ENCODE data around the gene SDC1.
A peak's percentile ranks its signal among the peaks of the same experiment; 100 is the strongest.

Gene SDC1

GRCh38 chr2:20216130-20217025 is 8.6 kb downstream of the SDC1 start:
- TF ChIP-seq CTCF (IDR thresholded peaks at IDR 0.05) = no peak
- TF ChIP-seq ZFX (IDR thresholded peaks at IDR 0.05; ENCODE audit: borderline replicate concordance) = no peak
- no peak overlapping the region for H3K27ac ChIP-seq

GRCh38 chr2:20215183-20216040 is 9.5 kb downstream of the SDC1 start:
- H3K27ac ChIP-seq = peak overlapping the region; percentile 63; the same call in 1 of the 2 replicates
- TF ChIP-seq CTCF (IDR thresholded peaks at IDR 0.05) (no peak), ZFX (IDR thresholded peaks at IDR 0.05; ENCODE audit: borderline replicate concordance) (no peak)

- TF ChIP-seq ZFX (IDR thresholded peaks at IDR 0.05; ENCODE audit: borderline replicate concordance) (no peak), CTCF (IDR thresholded peaks at IDR 0.05) (no peak)
- H3K27ac ChIP-seq = peak overlapping the region; percentile 63
These were observed 10.3 kb downstream of the SDC1 start for GRCh38 chr2:20214566-20215182.

GRCh38 chr2:20213651-20214565 is 11.0 kb downstream of the SDC1 start:
- peak overlapping the region; percentile 63 for H3K27ac ChIP-seq
- TF ChIP-seq ZFX (IDR thresholded peaks at IDR 0.05; ENCODE audit: borderline replicate concordance) = no peak
- no peak for TF ChIP-seq CTCF (IDR thresholded peaks at IDR 0.05)

GRCh38 chr2:20212871-20213503 is 11.9 kb downstream of the SDC1 start:
- peak overlapping the region; percentile 63 for H3K27ac ChIP-seq
- TF ChIP-seq ZFX (IDR thresholded peaks at IDR 0.05; ENCODE audit: borderline replicate concordance) = no peak
- TF ChIP-seq CTCF (IDR thresholded peaks at IDR 0.05) = no peak

GRCh38 chr2:20212459-20212870 is 12.5 kb downstream of the SDC1 start:
- peak overlapping the region; percentile 63 for H3K27ac ChIP-seq
- TF ChIP-seq CTCF (IDR thresholded peaks at IDR 0.05) = no peak
- TF ChIP-seq ZFX (IDR thresholded peaks at IDR 0.05; ENCODE audit: borderline replicate concordance) = no peak

All from 22Rv1 (cell line).